Measurements from ENCODE around the gene SPEM1. TPM values are rescaled to one million over a fixed set of nuclear protein-coding genes. Genes with fewer than 3 reads are reported as not detected.

Gene SPEM1
- total RNA-seq, 2 experiments from 2014 or later, result not detected

DNA sequence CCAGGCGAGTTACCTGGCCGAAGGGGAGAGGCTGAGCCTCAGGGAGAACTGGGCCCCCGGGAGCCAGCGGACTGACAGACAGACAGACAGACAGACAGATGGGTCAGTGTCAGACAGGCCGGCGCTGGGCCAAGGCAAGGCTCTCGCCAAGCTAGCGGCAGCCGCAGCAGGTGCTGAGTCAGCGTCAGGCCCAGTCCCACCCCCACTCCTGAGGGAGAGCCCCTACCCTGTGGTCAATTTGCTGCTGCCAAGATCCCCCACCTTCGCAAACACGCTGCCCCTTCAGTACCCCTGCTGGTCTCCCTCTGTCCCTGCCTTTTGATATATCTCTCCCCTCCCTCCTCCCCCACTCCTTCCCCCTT, 20.7 kb downstream of the SPEM1 start:
- Mint-ChIP-seq H3K27me3 (peaks cover 50% of the 10 kb centered on the region), H3K4me1 (peaks cover 47% of the 10 kb centered on the region), H3K9me3 (no peaks in the 10 kb centered on the region), H3K27ac (no peak overlapping the region), H3K4me3 (peak overlapping the region; percentile 80), H3K36me3 (ENCODE audit: low read depth) (peaks cover 28% of the 10 kb centered on the region)
- ChIA-PET CTCF (interaction anchor here (0.9 to 1.9 kb wide), 7 partner anchors 14 to 145 kb away, joined by 3 to 10 read pairs (median 4); partner anchors contain the start of gene TMEM95), POLR2A (no interaction called here)
- DNase-seq, result peak; percentile 19

DNA sequence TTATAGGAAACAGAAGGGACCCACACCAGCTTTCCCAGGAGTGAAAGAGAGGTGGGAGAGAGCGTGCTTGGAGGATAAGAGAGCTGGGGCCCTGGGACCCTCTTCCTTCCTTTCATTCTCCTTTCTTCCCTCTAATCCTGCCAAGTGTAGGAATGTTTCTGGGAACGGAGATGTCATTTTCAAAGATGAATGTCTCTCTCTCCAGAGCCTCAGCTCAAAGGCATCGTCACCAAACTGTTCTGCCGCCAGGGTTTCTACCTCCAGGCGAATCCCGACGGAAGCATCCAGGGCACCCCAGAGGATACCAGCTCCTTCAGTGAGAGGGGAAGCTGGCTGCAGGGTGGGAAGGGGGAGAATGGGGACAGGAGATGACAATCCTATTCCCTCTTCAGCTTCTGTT, 21.1 kb downstream of the SPEM1 start:
- ChIA-PET CTCF (interaction anchor here (0.7 to 1.9 kb wide), 7 partner anchors 13 to 145 kb away, joined by 3 to 10 read pairs (median 4); partner anchors contain the start of gene TMEM95), POLR2A (interaction anchor here (0.5 to 0.6 kb wide), 2 partner anchors 18 to 93 kb away, joined by 3 to 4 read pairs; no protein-coding TSS in a partner anchor)
- H3K9me3 Mint-ChIP-seq, result no peaks in the 10 kb centered on the region
- H3K4me1 Mint-ChIP-seq, result peaks cover 46% of the 10 kb centered on the region
- H3K27ac Mint-ChIP-seq, result no peak overlapping the region
- peaks cover 28% of the 10 kb centered on the region for H3K36me3 Mint-ChIP-seq (ENCODE audit: low read depth)
- H3K4me3 Mint-ChIP-seq, result no peak overlapping the region
- peaks cover 55% of the 10 kb centered on the region for H3K27me3 Mint-ChIP-seq
- DNase-seq, result no peak

DNA sequence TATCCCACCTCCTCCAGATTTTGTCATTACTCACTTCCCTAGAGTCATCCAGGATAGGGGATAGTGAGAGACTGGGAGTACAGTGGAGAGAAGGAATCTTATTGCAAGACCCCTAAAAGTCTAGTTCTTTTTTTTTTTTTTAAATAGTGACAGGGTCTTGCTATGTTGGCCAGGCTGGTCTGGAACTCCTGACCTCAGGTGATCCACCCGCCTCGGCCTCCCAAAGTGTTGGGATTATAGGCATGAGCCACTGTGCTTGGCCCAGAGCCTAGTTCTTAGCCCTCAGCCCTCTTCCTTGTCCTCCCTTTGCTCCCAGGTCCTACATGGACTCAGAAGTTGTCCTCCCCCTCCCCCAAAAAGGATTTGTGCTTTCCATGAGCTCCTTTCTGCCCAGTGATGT, 22.0 kb downstream of the SPEM1 start:
- no peak for DNase-seq
- Mint-ChIP-seq H3K4me1 (peaks cover 42% of the 10 kb centered on the region), H3K27me3 (peaks cover 59% of the 10 kb centered on the region), H3K36me3 (ENCODE audit: low read depth) (peaks cover 29% of the 10 kb centered on the region), H3K4me3 (no peak overlapping the region), H3K27ac (no peak overlapping the region), H3K9me3 (no peaks in the 10 kb centered on the region)
- ChIA-PET CTCF (interaction anchor here (0.7 to 1.9 kb wide), 4 partner anchors 20 to 119 kb away, joined by 3 to 10 read pairs (median 5); partner anchors contain the start of gene TMEM95), POLR2A (no interaction called here)

DNA sequence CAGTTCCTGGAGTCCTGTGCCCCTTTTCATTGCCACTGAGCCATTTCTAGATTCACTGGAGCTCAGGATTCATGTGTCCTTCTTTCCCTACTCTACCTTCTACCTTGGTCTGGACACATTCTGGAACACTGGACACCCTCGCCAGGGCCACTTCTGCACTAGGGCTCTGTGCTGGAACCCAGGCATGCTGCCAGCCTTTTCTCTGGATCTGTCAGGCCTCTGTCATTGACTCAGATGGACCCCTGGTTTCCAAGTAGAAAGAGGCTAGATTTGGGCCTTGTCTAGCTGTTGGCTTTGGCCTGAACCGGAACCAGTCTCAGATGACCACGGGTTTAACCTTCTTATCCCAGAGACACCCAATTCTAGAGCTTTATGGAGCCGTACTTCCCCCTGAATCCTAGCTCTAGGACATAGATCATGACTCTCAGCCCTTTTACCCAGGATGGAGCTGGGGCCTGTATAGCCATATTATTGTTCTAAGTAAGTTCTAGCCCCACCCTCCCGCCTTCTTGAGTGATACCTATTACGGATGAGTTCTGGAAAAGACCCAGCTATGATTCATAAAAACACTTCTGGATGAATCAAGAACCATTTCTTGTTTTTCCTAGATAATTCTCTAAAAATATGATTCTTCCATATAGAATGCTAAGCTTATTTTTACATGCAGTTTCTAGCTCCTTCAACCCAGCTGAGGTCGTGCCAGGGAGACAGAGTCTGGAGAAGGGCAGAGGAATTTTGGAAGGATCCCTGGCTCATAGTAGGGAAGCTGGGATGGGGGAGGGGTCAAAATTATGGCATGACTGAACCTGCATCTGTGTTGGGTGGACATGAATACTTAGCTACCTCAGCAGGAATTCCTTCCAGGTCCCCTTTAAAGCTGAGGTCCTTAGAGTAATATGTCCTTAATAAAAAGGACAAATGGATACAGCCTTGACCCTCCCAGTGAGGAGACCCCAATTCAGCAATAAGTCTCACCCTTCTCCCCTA, 23.7 kb downstream of the SPEM1 start:
- ChIA-PET POLR2A (no interaction called here), CTCF (interaction anchor here (0.6 to 2.8 kb wide), 13 partner anchors 8 to 171 kb away, joined by 3 to 28 read pairs (median 3); partner anchors contain the start of genes FXR2, SENP3, SPEM3 and TMEM102)
- Mint-ChIP-seq H3K4me1 (peaks cover 31% of the 10 kb centered on the region), H3K36me3 (ENCODE audit: low read depth) (peaks cover 27% of the 10 kb centered on the region), H3K4me3 (no peak overlapping the region), H3K27me3 (peaks cover 59% of the 10 kb centered on the region), H3K27ac (no peak overlapping the region), H3K9me3 (no peaks in the 10 kb centered on the region)
- DNase-seq, result no peak

DNA sequence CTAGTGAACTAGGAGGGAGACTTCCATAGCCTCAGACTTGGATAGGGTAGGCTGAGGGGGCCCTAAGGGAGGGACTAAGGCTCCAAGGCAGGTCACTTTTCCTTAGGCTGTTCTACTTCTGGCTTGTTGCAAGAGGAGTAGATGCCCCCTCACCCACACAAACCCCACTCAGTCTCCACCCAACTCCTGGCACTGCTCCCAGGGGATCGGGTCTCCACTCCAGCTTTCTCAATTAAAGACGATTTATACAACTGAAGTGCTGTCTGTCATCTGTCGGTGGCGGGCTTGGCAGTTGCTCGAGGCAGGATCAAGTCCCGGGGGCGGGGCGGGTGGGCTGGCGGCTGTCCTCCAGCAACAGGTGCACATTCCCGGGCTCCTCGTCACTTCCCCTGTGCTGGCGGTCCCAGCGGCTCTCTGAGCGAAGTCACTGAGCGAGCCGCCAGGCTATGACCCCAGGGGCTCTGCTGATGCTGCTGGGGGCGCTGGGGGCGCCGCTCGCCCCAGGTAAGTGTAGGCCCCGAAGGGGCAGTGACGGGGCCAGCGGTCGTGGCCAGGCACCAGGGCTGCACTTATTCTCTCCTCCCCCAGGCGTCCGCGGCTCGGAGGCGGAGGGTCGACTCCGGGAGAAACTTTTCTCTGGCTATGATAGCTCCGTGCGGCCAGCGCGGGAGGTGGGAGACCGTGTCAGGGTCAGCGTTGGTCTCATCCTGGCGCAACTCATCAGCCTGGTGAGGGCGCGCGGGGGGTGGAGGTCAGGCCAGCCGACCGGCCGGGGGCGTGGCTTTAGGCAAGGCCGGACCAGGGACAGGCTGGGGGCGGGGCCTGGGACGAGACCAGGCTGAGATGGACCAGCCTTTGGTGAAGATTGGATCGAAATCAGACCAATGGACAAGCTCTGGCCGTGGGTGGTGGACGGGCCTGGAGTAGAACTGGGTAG, 24.8 kb downstream of the SPEM1 start, which contains the start of gene CHRNB1:
TSS of gene CHRNB1 (plus strand) at position 380 of the 937 bp plus-strand sequence. CDS start at position 447, 67 bp downstream.
- peaks cover 55% of the 10 kb centered on the region for H3K27me3 Mint-ChIP-seq
- H3K36me3 Mint-ChIP-seq (ENCODE audit: low read depth), result peaks cover 23% of the 10 kb centered on the region
- peak within 1 kb of the TSS; percentile 33 for H3K27ac Mint-ChIP-seq
- H3K4me1 Mint-ChIP-seq, result peaks cover 26% of the 10 kb centered on the region
- no peak for DNase-seq
- CTCF ChIA-PET, result interaction anchor here (0.5 to 2.8 kb wide), 11 partner anchors 9 to 170 kb away, joined by 3 to 28 read pairs (median 3); partner anchors contain the start of genes FXR2, SENP3, SOX15 and TMEM102
- POLR2A ChIA-PET, result no interaction called here
- H3K4me3 Mint-ChIP-seq, result peak within 1 kb of the TSS; percentile 72
- H3K9me3 Mint-ChIP-seq, result no peaks in the 10 kb centered on the region

DNA sequence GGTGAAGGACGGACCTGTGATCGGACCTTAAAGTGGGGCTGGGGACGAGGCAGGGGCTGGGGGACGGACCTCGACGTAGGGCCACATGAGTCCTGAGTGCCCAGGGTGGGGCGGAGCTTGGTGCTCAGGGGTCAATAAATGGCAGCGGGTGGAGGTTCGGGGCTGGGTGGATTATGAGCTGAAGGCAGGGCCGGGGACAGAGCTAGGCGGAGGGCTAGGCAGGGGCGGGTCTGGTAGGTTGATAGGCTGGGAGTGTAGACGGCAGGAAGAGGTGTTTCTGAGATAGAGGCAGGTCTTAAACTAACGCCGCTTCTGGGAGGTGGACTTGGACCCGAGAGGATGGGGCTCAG, 25.5 kb downstream of the SPEM1 start:
- no peaks in the 10 kb centered on the region for H3K9me3 Mint-ChIP-seq
- peak overlapping the region; percentile 33 for H3K27ac Mint-ChIP-seq
- H3K36me3 Mint-ChIP-seq (ENCODE audit: low read depth), result peaks cover 23% of the 10 kb centered on the region
- peaks cover 23% of the 10 kb centered on the region for H3K4me1 Mint-ChIP-seq
- peak; percentile 47 for DNase-seq
- CTCF ChIA-PET, result interaction anchor here (0.5 to 2.8 kb wide), 6 partner anchors 9 to 144 kb away, joined by 3 to 28 read pairs (median 6); partner anchors contain the start of genes SENP3, SOX15 and TMEM102
- H3K27me3 Mint-ChIP-seq, result peaks cover 49% of the 10 kb centered on the region
- POLR2A ChIA-PET, result interaction anchor here (0.6 kb wide), 1 partner anchor 41 kb away, joined by 4 read pairs; the partner anchor contains the start of gene TMEM256
- H3K4me3 Mint-ChIP-seq, result peak overlapping the region; percentile 72

DNA sequence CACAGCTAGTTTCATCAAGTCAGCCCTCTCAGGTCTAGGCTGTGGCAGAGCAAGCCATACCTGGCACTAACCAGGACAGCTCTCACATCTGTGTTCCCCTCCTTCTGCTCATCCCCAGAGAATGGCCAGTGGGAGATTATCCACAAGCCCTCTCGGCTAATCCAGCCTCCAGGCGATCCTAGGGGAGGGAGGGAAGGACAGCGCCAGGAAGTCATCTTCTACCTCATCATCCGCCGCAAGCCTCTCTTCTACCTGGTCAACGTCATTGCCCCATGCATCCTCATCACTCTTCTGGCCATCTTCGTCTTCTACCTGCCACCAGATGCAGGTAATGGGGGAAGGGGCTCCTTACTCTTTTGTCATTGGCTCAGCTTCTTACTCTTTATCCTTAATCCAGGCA, 28.3 kb downstream of the SPEM1 start:
- ChIA-PET POLR2A (interaction anchor here (0.7 kb wide), 1 partner anchor 139 kb away, joined by 3 read pairs; no protein-coding TSS in a partner anchor), CTCF (interaction anchor here (1.3 kb wide), 1 partner anchor 112 kb away, joined by 3 read pairs; no protein-coding TSS in a partner anchor)

DNA sequence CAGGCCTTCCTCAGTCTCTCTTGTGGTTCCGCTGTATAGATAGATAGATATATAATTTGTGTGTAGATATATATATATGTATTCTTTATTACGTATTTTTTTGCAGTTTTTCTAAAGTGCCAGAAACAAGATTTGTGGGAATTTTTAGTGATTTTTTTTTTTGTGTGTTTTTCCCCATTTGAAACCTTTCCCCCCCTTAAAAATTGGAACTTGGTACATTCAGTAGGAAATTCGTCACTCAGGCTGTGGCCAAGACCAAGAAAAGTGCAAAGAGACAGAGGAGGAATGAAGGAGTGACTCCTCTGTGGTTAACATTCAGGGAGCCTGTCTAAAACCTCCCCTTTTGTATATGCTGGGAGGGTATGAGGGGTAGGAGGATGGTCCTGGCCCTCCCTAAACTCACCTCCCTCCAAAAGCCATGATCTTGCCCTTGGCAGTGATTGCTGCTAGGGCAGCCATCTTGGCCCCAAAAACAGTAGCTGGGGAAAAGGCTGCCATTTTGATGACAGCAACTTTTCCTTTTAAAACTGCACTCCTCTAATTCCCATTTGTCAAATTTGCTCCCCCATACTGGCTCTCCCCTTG, 39.9 kb downstream of the SPEM1 start:
- H3K36me3 Mint-ChIP-seq (ENCODE audit: low read depth), result peaks cover 37% of the 10 kb centered on the region
- CTCF ChIA-PET, result interaction anchor here (1.6 to 3.5 kb wide), 2 partner anchors 16 to 23 kb away, joined by 4 to 14 read pairs; no protein-coding TSS in a partner anchor

More for the DNA sequence above, 28.3 kb downstream of the SPEM1 start:
- no peaks in the 10 kb centered on the region for H3K9me3 Mint-ChIP-seq
- no peak overlapping the region for H3K4me3 Mint-ChIP-seq
- H3K36me3 Mint-ChIP-seq (ENCODE audit: low read depth), result peaks cover 27% of the 10 kb centered on the region
- no peak overlapping the region for H3K27ac Mint-ChIP-seq
- no peak for DNase-seq
- H3K4me1 Mint-ChIP-seq, result peaks cover 28% of the 10 kb centered on the region
- peaks cover 33% of the 10 kb centered on the region for H3K27me3 Mint-ChIP-seq

DNA sequence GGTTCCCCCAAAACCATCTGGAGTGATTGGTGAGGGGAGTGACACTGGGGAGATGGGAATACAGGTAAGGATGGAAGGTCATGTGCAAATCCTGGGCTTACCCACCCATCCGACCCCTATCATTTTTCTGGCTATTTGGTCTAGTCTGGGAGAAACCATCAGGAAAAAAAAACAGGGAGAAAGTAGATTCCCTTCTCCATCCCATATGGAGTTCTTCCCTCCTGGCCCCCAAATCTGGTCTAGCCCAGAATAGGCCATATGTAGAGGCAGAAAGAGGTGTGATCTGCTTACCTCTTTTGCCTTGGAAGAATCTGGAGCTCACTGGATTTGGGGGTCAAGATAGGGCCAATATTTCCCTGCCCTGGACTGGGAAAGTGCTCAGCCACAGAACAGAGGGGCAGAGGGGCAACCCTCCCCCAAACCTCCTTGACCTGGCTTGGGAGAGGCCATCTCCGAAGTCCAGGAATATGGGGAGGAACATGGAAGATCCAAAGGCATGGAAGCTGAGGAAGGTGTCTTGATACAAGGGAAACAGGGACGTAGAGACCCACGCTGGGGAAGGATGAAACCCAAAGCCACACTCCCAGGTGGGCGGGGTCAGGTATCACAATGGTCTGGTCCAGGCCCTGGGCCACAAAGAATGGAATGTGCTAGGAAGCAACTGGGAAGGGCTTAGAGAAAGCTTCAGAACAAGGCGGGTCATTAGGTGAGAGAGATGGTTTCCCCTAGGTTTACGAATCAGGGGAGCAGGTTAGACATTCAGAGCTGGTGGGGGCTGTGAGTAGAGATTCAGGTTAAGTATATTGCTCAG, 40.9 kb downstream of the SPEM1 start:
- no peak for DNase-seq
- Mint-ChIP-seq H3K4me3 (no peak overlapping the region), H3K27ac (no peak overlapping the region), H3K9me3 (no peaks in the 10 kb centered on the region), H3K27me3 (no peaks in the 10 kb centered on the region), H3K36me3 (ENCODE audit: low read depth) (peaks cover 37% of the 10 kb centered on the region), H3K4me1 (peaks cover 22% of the 10 kb centered on the region)
- CTCF ChIA-PET, result interaction anchor here (0.7 to 3.5 kb wide), 4 partner anchors 9 to 96 kb away, joined by 3 to 14 read pairs (median 4); partner anchors contain the start of gene SLC35G6
- POLR2A ChIA-PET, result no interaction called here

More for the DNA sequence above, 39.9 kb downstream of the SPEM1 start:
- Mint-ChIP-seq H3K27me3 (no peaks in the 10 kb centered on the region), H3K9me3 (no peaks in the 10 kb centered on the region), H3K4me3 (no peak overlapping the region), H3K4me1 (peaks cover 25% of the 10 kb centered on the region), H3K27ac (no peak overlapping the region)
- POLR2A ChIA-PET, result interaction anchor here (0.8 kb wide), 1 partner anchor 24 kb away, joined by 5 read pairs; the partner anchor contains the start of gene POLR2A
- no peak for DNase-seq

DNA sequence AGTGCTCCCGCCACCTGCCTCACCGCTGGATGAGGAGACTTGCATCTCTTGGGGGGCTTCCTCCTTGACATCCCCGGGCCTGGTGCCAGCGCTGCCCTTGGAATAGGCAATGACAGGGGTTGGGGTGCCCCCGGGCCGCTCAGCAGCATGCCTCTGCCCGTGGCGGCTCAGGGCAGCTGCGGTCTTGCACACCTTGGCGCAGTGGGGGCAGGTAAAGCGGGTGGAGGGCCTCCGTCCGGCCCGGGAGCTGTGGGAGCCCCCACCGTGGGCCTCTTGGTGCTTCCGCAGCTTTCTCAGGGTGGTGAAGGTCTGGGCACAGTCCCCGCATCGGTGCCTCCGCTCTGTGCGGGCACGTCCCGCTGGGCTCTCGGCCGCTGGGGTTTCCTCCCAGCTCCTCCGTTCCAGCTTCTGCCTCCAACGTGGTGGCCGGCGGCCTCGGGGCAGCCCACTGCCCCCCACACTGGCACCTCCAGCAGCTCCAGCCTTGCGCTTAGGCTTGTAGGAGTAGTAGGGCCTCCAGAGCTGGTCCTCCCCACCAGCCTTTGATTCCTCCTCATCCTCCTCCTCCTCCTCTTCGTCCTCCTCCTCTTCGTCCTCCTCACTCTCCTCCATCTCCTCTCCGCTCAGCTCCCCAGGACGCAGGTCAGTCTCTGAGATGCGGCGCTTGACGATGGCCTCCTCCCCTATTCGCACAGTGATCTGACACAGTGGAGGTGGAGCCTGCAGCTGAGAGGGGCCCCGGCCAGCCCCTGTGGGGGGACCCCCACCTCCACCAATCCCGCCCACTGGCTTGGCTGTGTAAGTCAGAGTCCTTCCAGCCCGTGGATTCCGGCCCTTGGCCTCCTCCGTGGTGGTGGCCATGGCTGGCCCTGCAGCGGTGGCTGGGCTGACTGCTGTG, 42.6 kb downstream of the SPEM1 start:
- POLR2A ChIA-PET, result no interaction called here
- Mint-ChIP-seq H3K27ac (no peak overlapping the region), H3K4me3 (no peak overlapping the region), H3K9me3 (no peaks in the 10 kb centered on the region), H3K36me3 (ENCODE audit: low read depth) (peaks cover 27% of the 10 kb centered on the region), H3K4me1 (peaks cover 22% of the 10 kb centered on the region), H3K27me3 (no peaks in the 10 kb centered on the region)
- DNase-seq, result no peak
- CTCF ChIA-PET, result interaction anchor here (0.6 to 3.5 kb wide), 5 partner anchors 19 to 139 kb away, joined by 3 to 14 read pairs (median 3); partner anchors contain the start of gene SLC35G6

Data from activated CD4-positive, alpha-beta T cell treated with anti-CD3 and anti-CD28 coated beads, Interleukin-2, amount 10 ng/mL, durations not matched to agents 7 days and 5 days (primary cell).